ENCODE data around the gene LRBA.

LRBA gene

DNA sequence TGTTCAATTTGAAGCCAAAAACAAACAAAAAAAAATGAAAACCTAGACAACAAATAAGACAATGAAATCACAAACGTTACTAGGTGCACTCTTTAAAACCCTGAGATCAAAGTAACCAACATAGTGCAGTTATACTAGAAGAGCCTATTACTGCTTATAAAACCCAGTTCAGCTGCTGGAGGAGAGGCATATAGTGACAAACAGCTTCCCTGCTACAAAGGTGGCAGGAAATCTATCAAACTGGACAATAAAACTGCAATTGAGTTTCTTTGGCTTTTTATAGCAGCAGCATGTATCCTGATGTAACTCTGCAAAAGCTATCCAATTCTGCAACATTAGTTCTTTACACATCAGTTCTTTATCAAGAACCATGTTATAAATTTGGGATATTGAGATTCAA is 155.6 kb downstream of the LRBA start:
- H3K27me3 Mint-ChIP-seq: no peaks in the 10 kb centered on the region
- no peaks in the 10 kb centered on the region for H3K9me3 Mint-ChIP-seq
- no peak overlapping the region for H3K27ac Mint-ChIP-seq
- no peak for ATAC-seq
- H3K4me3 Mint-ChIP-seq: no peak overlapping the region
- peaks cover 8% of the 10 kb centered on the region for H3K36me3 Mint-ChIP-seq
- no peaks in the 10 kb centered on the region for H3K4me1 Mint-ChIP-seq

DNA sequence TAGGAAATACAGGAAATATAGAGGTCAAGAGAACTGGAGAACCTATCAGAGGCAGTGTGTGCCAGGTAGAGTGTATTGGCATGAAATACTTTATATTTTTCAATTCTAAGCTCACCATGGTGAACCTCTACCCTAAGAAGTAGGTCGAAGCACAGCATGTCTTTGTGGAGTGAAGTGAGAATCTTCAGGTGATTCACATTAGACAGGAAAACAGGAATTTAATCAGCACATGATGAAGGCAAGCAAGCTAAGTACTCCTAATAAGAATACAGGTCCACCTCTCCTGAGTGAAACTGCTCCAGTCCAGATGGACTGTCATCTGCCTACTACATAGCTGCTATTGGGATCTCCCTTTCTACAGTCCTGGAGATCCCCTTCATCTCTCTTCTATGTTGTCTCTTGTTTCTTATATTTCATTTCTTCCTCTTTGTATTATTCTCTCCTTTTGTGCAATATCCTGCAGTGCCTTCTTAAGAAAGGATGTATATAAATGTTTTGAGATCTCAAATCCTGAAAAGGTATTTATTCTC is 159.0 kb downstream of the LRBA start:
- Mint-ChIP-seq H3K36me3 (peaks cover 26% of the 10 kb centered on the region), H3K4me1 (peaks cover 8% of the 10 kb centered on the region), H3K4me3 (no peak overlapping the region), H3K27me3 (no peaks in the 10 kb centered on the region), H3K9me3 (no peaks in the 10 kb centered on the region), H3K27ac (no peak overlapping the region)
- no peak for ATAC-seq

DNA sequence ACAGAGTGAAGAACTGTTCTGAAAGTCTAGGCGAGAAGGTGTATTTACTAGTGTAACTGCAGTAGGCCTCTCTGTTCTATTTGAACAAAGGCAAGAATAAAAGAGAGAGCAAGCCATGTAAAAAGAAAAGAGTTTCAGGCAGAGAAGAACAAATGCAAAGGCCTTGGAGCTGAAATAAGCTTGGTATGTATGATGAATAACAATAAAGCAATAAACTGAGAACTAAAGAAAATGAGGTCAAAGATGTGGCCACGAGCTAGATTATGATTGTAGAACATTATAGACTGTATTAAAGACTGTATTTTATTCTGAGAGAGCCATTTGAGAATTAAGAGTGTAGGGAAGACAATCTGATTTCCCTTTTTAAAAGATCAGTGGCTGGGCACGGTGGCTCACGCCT is 160.5 kb downstream of the LRBA start:
- no peak overlapping the region for H3K27ac Mint-ChIP-seq
- peaks cover 8% of the 10 kb centered on the region for H3K4me1 Mint-ChIP-seq
- H3K4me3 Mint-ChIP-seq: no peak overlapping the region
- peaks cover 34% of the 10 kb centered on the region for H3K36me3 Mint-ChIP-seq
- no peaks in the 10 kb centered on the region for H3K9me3 Mint-ChIP-seq
- H3K27me3 Mint-ChIP-seq: no peaks in the 10 kb centered on the region
- ATAC-seq: no peak

DNA sequence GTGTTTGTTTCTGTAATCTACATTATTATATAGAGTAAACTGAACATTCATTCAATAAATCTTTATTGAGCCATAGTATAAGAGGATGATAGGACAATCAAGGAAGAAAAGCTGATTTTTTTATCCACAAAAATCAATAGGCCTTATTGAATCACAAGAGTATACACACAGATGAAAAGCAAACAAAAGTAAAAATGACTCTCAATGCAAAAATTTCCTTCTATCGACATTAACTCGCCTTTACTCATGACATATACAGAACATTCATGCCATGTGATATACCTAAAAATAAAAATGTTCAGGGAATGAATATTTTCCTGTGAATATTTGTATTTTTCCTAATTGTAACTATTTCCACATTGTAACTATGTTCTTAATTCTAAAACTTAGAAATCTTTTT is 161.2 kb downstream of the LRBA start:
- H3K36me3 Mint-ChIP-seq: peaks cover 39% of the 10 kb centered on the region
- ATAC-seq: no peak
- H3K4me1 Mint-ChIP-seq: peaks cover 8% of the 10 kb centered on the region

DNA sequence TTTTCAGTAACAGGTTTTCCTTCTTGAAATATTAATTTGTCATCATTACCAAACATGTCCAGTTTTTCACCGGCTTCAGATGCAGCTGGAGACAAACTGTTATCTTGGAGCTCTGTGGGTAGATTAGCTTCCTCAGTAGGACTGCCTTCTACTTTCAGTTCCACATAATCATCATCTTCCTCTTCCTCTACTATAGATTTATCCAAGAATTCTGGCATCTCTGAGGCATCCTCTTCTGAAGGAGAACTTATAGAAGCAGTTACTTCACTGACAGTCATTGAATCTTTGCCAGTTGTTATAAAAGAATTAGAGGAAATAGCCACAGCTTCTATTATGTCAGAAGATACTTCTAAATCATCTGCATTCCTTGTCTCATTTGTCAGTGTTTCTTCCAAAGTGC is 162.9 kb downstream of the LRBA start:
- ATAC-seq: no peak
- Mint-ChIP-seq H3K4me1 (peaks cover 8% of the 10 kb centered on the region), H3K27me3 (no peaks in the 10 kb centered on the region), H3K36me3 (peaks cover 53% of the 10 kb centered on the region), H3K27ac (no peak overlapping the region), H3K9me3 (no peaks in the 10 kb centered on the region), H3K4me3 (no peak overlapping the region)

More for the DNA sequence above, 161.2 kb downstream of the LRBA start:
- Mint-ChIP-seq H3K27ac (no peak overlapping the region), H3K9me3 (no peaks in the 10 kb centered on the region), H3K27me3 (no peaks in the 10 kb centered on the region), H3K4me3 (no peak overlapping the region)

DNA sequence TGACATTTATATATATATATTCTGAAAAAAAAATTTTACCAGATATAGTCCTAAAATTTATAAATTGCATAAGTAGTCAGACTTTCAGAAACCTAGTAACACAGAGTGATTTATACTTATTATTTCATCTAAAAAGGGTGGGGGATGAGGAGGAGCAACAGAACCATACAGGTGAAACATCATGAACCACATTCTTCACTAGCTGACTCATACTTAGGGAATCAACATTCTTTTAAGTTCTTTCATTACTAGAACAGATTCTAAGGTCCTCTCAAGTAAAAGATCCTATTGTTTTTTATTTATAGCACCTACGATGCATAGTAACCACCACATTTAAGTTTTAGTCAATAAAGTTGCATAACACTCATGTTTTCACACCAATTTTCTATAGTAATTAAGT is 166.1 kb downstream of the LRBA start:
- Mint-ChIP-seq H3K27ac (no peak overlapping the region), H3K36me3 (peaks cover 55% of the 10 kb centered on the region)
- ATAC-seq: no peak

DNA sequence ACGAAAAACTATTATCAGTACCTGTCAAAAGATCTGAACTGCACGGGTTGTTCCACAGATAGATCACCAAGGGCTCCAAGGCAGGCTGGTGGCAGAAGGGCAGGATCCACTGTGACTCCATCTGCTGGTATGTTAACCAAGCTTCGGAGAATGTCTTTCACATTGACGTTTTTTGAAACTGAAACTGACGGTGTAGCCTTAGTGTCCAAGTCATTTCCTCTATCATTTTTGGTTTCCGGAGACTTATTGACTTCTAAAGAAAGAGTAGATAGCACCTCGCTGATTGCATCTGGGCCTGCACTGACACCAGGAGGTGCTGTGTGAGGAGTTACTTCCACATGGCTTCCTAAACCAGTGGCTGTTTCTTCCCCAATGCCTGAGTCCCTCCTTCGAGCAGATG is 186.9 kb downstream of the LRBA start:
- Mint-ChIP-seq H3K4me1 (peaks cover 60% of the 10 kb centered on the region), H3K27me3 (no peaks in the 10 kb centered on the region), H3K36me3 (peaks cover 37% of the 10 kb centered on the region), H3K9me3 (no peaks in the 10 kb centered on the region), H3K27ac (peak overlapping the region; percentile 66), H3K4me3 (peak overlapping the region; percentile 47)
- ATAC-seq: peak; percentile 94

More for the DNA sequence above, 166.1 kb downstream of the LRBA start:
- Mint-ChIP-seq H3K4me1 (peaks cover 8% of the 10 kb centered on the region), H3K27me3 (no peaks in the 10 kb centered on the region), H3K9me3 (no peaks in the 10 kb centered on the region), H3K4me3 (no peak overlapping the region)

DNA sequence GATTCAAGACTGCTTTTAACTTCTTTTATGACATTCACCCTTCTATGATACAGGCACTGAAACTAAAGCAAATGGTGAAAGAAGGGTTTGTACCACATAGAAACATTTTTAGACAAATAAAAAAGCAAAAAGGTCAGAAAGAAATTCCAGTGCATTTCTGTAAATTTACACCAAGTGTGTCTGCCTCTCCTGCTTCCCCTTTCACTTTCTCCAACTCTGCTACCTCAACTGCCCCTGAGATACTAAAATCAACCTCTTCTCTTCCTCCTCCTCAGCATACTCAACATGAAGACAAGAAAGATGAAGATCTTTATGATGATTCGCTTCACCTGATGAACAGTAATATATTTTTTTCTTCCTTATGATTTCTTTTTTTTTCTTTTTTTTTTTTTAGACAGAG is 187.9 kb downstream of the LRBA start:
- Mint-ChIP-seq H3K27ac (peak overlapping the region; percentile 66), H3K4me3 (peak overlapping the region; percentile 47), H3K36me3 (peaks cover 38% of the 10 kb centered on the region), H3K9me3 (no peaks in the 10 kb centered on the region), H3K27me3 (no peaks in the 10 kb centered on the region), H3K4me1 (peaks cover 61% of the 10 kb centered on the region)
- peak; percentile 51 for ATAC-seq

DNA sequence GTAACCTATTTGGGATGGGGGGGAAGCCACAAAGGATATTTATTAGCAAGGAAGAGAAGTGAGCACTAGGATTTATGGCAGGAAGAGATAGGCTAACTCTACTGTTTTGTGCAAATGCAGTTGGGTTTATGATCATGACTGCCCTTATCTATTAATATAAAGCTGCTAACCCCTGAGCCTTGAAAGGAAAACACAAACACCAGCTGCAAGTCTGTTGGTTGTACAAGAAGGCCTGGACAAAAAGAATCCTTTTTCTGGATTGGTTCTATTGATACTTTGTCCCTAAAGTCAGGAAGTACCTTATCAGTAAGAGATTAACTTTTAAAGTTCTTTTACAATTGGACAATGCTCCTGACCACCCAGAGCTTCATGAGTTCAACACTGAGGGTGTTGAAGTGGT is 188.8 kb downstream of the LRBA start:
- no peak for ATAC-seq
- peak overlapping the region; percentile 66 for H3K27ac Mint-ChIP-seq
- H3K4me1 Mint-ChIP-seq: peaks cover 66% of the 10 kb centered on the region
- H3K9me3 Mint-ChIP-seq: no peaks in the 10 kb centered on the region
- H3K27me3 Mint-ChIP-seq: no peaks in the 10 kb centered on the region
- peaks cover 38% of the 10 kb centered on the region for H3K36me3 Mint-ChIP-seq
- no peak overlapping the region for H3K4me3 Mint-ChIP-seq

DNA sequence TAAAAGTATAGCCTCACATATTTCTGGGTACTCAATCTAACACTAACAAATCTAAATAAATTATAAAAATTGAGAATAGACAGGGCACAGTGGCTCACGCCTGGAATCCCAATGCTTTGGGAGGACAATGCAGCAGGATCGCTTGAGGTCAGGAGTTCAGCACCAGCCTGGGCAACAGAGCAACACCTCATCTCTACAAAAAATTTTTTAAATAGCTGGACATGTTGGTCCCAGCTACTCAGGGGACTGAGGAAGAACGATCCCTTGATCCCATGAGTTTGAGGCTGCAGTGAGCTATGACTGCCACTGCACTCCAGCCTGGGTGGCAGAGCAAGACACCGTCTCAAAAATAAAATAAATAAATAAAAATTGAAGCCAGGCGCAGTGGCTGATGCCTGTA is 192.7 kb downstream of the LRBA start:
- no peaks in the 10 kb centered on the region for H3K9me3 Mint-ChIP-seq
- ATAC-seq: no peak
- H3K27me3 Mint-ChIP-seq: no peaks in the 10 kb centered on the region
- peaks cover 33% of the 10 kb centered on the region for H3K36me3 Mint-ChIP-seq
- H3K27ac Mint-ChIP-seq: no peak overlapping the region
- peaks cover 42% of the 10 kb centered on the region for H3K4me1 Mint-ChIP-seq
- no peak overlapping the region for H3K4me3 Mint-ChIP-seq

DNA sequence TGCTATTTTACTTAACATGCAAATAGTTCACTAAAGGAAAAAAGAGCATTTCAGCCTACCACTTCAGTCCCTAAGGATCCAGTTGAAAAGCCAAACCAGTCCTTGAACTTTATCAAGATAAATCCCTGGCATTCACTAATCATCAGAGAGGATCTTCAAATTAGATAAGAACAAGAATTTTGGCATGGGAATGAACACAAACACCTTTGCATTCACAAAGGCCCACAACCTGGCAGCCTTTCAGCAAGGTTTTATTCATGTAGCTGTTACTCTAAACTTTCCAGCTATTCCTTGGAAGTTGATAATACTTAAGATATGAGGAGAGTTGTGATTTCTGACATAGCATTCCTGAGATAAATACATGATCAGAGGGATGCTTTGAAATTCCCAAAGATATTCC is 193.4 kb downstream of the LRBA start:
- H3K36me3 Mint-ChIP-seq: peaks cover 33% of the 10 kb centered on the region
- H3K27ac Mint-ChIP-seq: no peak overlapping the region
- H3K4me3 Mint-ChIP-seq: no peak overlapping the region
- no peaks in the 10 kb centered on the region for H3K27me3 Mint-ChIP-seq
- no peaks in the 10 kb centered on the region for H3K9me3 Mint-ChIP-seq
- no peak for ATAC-seq
- peaks cover 34% of the 10 kb centered on the region for H3K4me1 Mint-ChIP-seq

DNA sequence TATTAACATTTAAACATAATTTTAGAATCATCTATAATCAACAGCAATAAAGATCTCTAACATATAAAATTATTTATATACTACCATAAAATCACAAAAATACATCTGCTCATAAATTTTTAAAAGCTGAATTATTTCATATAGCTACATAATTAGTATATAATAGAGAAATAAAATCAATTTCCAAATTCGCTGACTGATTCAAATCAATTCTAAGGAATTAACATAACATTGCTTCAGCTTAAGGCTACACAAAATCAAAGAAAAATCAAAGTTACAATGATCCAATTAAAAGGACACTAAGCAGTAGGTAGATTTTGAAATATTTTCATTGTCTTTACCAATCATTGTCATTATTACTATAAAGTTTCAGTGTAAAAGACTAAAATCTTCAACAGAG is 194.7 kb downstream of the LRBA start:
- H3K4me1 Mint-ChIP-seq: peaks cover 23% of the 10 kb centered on the region
- no peaks in the 10 kb centered on the region for H3K9me3 Mint-ChIP-seq
- no peak for ATAC-seq
- H3K4me3 Mint-ChIP-seq: no peak overlapping the region
- H3K27ac Mint-ChIP-seq: no peak overlapping the region
- no peaks in the 10 kb centered on the region for H3K27me3 Mint-ChIP-seq
- peaks cover 28% of the 10 kb centered on the region for H3K36me3 Mint-ChIP-seq

DNA sequence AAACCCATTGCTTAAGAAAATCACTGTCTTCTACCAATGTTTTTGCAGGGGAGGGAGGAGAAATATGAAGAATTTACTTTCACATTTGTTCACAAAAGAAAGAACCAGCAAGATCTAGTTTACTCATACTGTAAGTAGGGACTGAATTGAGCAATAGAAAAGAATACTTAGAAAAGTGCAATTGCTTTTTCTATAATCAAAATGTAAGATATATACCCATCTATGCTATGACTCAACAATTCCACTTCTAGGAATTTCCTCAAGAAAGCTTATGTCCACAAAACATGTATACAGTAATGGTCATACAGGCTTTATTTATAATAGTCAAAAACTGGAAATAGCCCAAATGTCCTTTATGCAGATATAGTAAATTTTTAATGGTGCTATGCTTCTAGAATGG is 196.4 kb downstream of the LRBA start:
- Mint-ChIP-seq H3K4me1 (peaks cover 11% of the 10 kb centered on the region), H3K9me3 (no peaks in the 10 kb centered on the region), H3K27ac (no peak overlapping the region), H3K27me3 (no peaks in the 10 kb centered on the region), H3K4me3 (no peak overlapping the region), H3K36me3 (peaks cover 16% of the 10 kb centered on the region)
- ATAC-seq: no peak

DNA sequence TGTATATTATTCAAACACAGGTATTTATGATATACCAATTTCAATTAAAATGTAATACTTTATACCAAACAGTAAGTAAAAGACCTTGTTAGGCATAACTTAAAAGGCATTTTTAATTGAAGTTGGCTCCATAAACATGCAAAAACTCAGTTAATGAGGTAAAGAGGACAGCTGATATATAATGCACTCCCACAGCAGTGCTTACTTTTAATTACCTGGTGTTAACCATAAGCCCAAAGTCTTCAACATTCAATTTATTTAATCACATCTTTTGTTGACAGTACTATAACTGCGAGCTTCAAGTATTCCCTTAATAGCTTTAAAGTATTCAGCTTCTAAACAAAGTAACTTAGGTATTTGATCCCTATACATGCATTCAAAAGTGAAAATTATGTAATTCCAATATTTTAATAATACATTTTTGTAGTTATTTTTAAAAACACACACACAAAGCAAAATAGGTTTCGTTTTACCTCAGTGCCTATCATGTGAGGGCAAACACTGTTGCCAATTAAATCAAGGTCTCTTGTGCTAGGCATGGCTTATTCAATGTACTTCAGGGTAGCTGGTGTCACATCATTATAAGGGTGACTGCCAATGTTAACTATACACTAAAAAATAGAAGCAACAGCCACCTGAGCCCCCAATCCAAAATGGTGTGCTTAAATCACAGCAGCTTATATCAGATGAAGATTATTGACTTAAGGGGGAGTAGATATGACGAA is 197.1 kb downstream of the LRBA start:
- ATAC-seq: no peak
- no peaks in the 10 kb centered on the region for H3K9me3 Mint-ChIP-seq
- peaks cover 10% of the 10 kb centered on the region for H3K36me3 Mint-ChIP-seq
- no peak overlapping the region for H3K27ac Mint-ChIP-seq
- peaks cover 5% of the 10 kb centered on the region for H3K4me1 Mint-ChIP-seq
- no peaks in the 10 kb centered on the region for H3K27me3 Mint-ChIP-seq
- H3K4me3 Mint-ChIP-seq: no peak overlapping the region

DNA sequence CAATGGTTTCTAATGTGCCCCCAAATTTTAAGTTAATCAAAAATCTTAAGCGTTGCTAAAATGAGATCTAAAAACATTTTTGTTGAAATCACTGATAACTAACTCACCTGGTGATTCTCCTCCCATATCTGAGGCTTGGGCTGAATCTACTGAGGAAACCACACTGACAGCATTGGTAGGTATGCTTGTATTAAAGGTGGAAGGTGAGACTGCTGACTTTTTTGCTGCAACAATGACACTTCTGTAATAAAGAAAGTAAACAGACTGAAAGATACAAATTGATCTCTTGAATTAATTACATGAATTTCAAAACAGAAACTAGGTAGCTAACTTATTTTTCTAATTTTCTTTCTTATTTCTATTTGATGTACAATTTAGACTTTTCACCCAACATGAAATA is 198.1 kb downstream of the LRBA start:
- Mint-ChIP-seq H3K27me3 (no peaks in the 10 kb centered on the region), H3K27ac (no peak overlapping the region), H3K4me1 (peaks cover 5% of the 10 kb centered on the region), H3K4me3 (no peak overlapping the region), H3K9me3 (no peaks in the 10 kb centered on the region), H3K36me3 (peaks cover 10% of the 10 kb centered on the region)
- ATAC-seq: no peak

DNA sequence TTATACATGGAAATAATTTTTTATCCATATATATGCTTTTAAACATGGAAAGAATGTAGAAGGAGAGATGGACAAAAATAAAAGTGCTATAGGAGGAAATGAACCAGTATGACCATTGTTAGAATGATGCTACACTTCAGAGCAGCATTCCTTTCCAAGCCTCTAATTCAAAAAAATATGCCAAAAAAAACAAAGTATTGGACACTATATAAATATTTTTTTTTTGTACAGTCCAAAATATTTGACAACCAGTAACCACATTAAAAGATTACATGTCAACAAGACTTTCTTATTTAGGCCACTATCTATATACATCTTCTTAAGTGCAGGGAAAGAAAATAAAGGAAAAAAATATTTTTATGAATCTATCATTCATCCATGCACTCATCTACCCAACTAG is 198.6 kb downstream of the LRBA start:
- no peaks in the 10 kb centered on the region for H3K9me3 Mint-ChIP-seq
- ATAC-seq: no peak
- peaks cover 2% of the 10 kb centered on the region for H3K4me1 Mint-ChIP-seq
- no peaks in the 10 kb centered on the region for H3K27me3 Mint-ChIP-seq
- no peak overlapping the region for H3K4me3 Mint-ChIP-seq
- no peak overlapping the region for H3K27ac Mint-ChIP-seq
- H3K36me3 Mint-ChIP-seq: peaks cover 11% of the 10 kb centered on the region
